K562 (cell line): ENCODE data around the gene ENTPD6. TPM values are rescaled to one million over a fixed set of nuclear protein-coding genes. Genes with fewer than 3 reads are reported as not detected.
A peak's percentile ranks its signal among the peaks of the same experiment; 100 is the strongest.

Source experiments
- ATF7 ChIP-seq: fragments of 450-650 bp; IDR thresholded peaks from 2 replicates; pipeline ENCODE4 v1.7.1; 2014; ENCODE audit warnings: mild to moderate bottlenecking, moderate library complexity
- CCNT2 ChIP-seq: IDR thresholded peaks from 2 replicates; pipeline ENCODE4 v1.6.1; 2011; ENCODE audit warnings: borderline replicate concordance, low read depth, mild to moderate bottlenecking, moderate library complexity, mixed read lengths, low read length; ENCODE audit not compliant: insufficient read length; ENCODE audit errors: extremely low read depth
- CREB1 ChIP-seq, 2 experiments: sonication (generic) in 1 of 2; formaldehyde crosslinking in 1 of 2; IDR thresholded peaks; 2 replicates each; pipeline versions ENCODE4 v1.6.1 to v1.8.0; 2012 to 2022; ENCODE audit warnings: inconsistent platforms in 1 of 2, mild to moderate bottlenecking in 1 of 2, missing genetic modification reagents in 1 of 2, moderate library complexity in 1 of 2
- HEY1 ChIP-seq: fragments of 250-450 bp; sonication (Bioruptor Pico); IDR thresholded peaks from 2 replicates; pipeline ENCODE4 v1.5.0; 2020; ENCODE audit warnings: mild to moderate bottlenecking, moderate library complexity, borderline replicate concordance
- HNRNPL ChIP-seq: fragments of 200-400 bp; formaldehyde crosslinking; IDR thresholded peaks from 2 replicates; pipeline ENCODE4 v1.6.1; 2017; ENCODE audit warnings: low read depth, mild to moderate bottlenecking, low read length
- HNRNPUL1 ChIP-seq: fragments of 200-400 bp; formaldehyde crosslinking; IDR thresholded peaks from 2 replicates; pipeline ENCODE4 v1.6.1; 2017; ENCODE audit warnings: low read length
- KAT8 ChIP-seq: fragments of 450-650 bp; IDR thresholded peaks from 2 replicates; pipeline ENCODE4 v1.6.1; 2016; ENCODE audit warnings: low read depth, mild to moderate bottlenecking
- KDM5B ChIP-seq: fragments of 200-600 bp; sonication (generic); IDR thresholded peaks from 2 replicates; pipeline ENCODE4 v1.6.1; 2012; ENCODE audit warnings: low read depth, mild to moderate bottlenecking, moderate library complexity, low read length, control low read depth, inconsistent platforms; ENCODE audit not compliant: insufficient replicate concordance
- KLF1 ChIP-seq: fragments of 450-650 bp; IDR thresholded peaks from 2 replicates; pipeline ENCODE4 v1.6.1; 2016; ENCODE audit warnings: missing genetic modification characterization, missing compliant biosample characterization
- NCOA6 ChIP-seq: fragments of 450-650 bp; IDR thresholded peaks from 2 replicates; pipeline ENCODE4 v1.6.1; 2017; ENCODE audit warnings: mild to moderate bottlenecking
- NEUROD1 ChIP-seq: fragments of 150-350 bp; IDR thresholded peaks from 2 replicates; pipeline ENCODE4 v1.6.1; 2014; ENCODE audit warnings: borderline replicate concordance, low read length, low read depth; ENCODE audit not compliant: partially characterized antibody
- PCBP1 ChIP-seq: fragments of 200-400 bp; formaldehyde crosslinking; IDR thresholded peaks from 2 replicates; pipeline ENCODE4 v1.6.1; 2018; ENCODE audit warnings: mild to moderate bottlenecking, low read depth, low read length; ENCODE audit not compliant: poor library complexity, severe bottlenecking
- PHF20 ChIP-seq: fragments of 450-650 bp; IDR thresholded peaks from 2 replicates; pipeline ENCODE4 v1.6.1; 2018; ENCODE audit not compliant: partially characterized antibody
- POLR2B ChIP-seq: fragments of 450-650 bp; IDR thresholded peaks from 2 replicates; pipeline ENCODE4 v1.6.1; 2018; ENCODE audit warnings: low read depth; ENCODE audit not compliant: partially characterized antibody
- PPARD ChIP-seq: fragments of 250-450 bp; sonication (Bioruptor Pico); IDR thresholded peaks from 2 replicates; pipeline ENCODE4 v1.8.0; 2022; ENCODE audit warnings: inconsistent platforms, mild to moderate bottlenecking, moderate library complexity
- RBBP5 ChIP-seq: fragments of 200-600 bp; sonication (generic); IDR thresholded peaks from 2 replicates; pipeline ENCODE4 v1.6.1; 2012; ENCODE audit warnings: borderline replicate concordance, mild to moderate bottlenecking, low read length, control low read depth, inconsistent platforms; ENCODE audit not compliant: insufficient read depth, poor library complexity, severe bottlenecking
- STAT5B ChIP-seq: fragments of 250-450 bp; sonication (Bioruptor Pico); IDR thresholded peaks from 2 replicates; pipeline ENCODE4 v1.8.0; 2021; ENCODE audit warnings: mild to moderate bottlenecking, inconsistent platforms
- TCF7 ChIP-seq: sonication (generic); IDR thresholded peaks from 2 replicates; pipeline ENCODE4 v1.6.1; 2016; ENCODE audit warnings: antibody characterized with exemption, borderline replicate concordance
- ZC3H11A ChIP-seq: IDR thresholded peaks from 2 replicates; pipeline ENCODE4 v1.6.1; 2012; ENCODE audit warnings: low read depth, low read length, improper control_type of control experiment
- ZC3H4 ChIP-seq: sonication (generic); formaldehyde crosslinking; IDR thresholded peaks from 2 replicates; pipeline ENCODE4 v1.9.0; 2021; ENCODE audit warnings: missing genetic modification reagents, borderline replicate concordance
- ZNF146 ChIP-seq: IDR thresholded peaks from one replicate; pipeline ENCODE4 v1.6.1; 2018; ENCODE audit warnings: missing compliant biosample characterization; ENCODE audit not compliant: unreplicated experiment
- ZNF695 ChIP-seq: fragments of 450-650 bp; formaldehyde crosslinking; IDR thresholded peaks from 2 replicates; pipeline ENCODE4 v1.4.0; 2020; ENCODE audit warnings: mild to moderate bottlenecking, moderate library complexity
- ZNF780A ChIP-seq: fragments of 250-450 bp; sonication (Bioruptor Pico); IDR thresholded peaks from 2 replicates; pipeline ENCODE4 v1.5.0; 2021; ENCODE audit warnings: mild to moderate bottlenecking
- polyA plus RNA-seq, 8 experiments: library from polyadenylated mRNA; depleted of rRNA in 4 of 8; stranded (reverse) in 5 of 8; unstranded in 3 of 8; fragments of >200 nt; fragmentation: Nextera tagmentation in 2 of 8; fragmentation: Illumina TruSeq in 1 of 8; extraction: Ambion mirVana in 2 of 8; extraction: Trizol in 1 of 8; gene quantifications; 2 replicates each; pipeline versions ENCODE4 v1.2.1 to v1.2.3, GENCODE V29; 2011 to 2014; ENCODE audit warnings: inconsistent platforms in 1 of 8, missing spikeins in 1 of 8
- total RNA-seq, 7 experiments: library from RNA; depleted of rRNA in 6 of 7; stranded (reverse); fragments of >200 nt in 6 of 7; fragmentation: Illumina TruSeq in 2 of 7; extraction: Trizol in 2 of 7; gene quantifications; 2 replicates each; pipeline versions ENCODE4 v1.2.1 to v1.2.3, GENCODE V29; 2011 to 2021; ENCODE audit warnings: low replicate concordance in 1 of 7
- TF ChIP-seq, protein P1 (sequence below): fragments of 250-450 bp; sonication (Bioruptor Pico); IDR thresholded peaks from 2 replicates; pipeline ENCODE4 v1.8.0; 2022; ENCODE audit warnings: inconsistent platforms, mild to moderate bottlenecking, moderate library complexity, borderline replicate concordance
- TF ChIP-seq, protein P2 (sequence below): sonication (generic); formaldehyde crosslinking; IDR thresholded peaks from 2 replicates; pipeline ENCODE4 v1.8.1; 2023; ENCODE audit warnings: mild to moderate bottlenecking, missing genetic modification reagents
- TF ChIP-seq, protein P3 (sequence below): fragments of 250-450 bp; sonication (Bioruptor Pico); IDR thresholded peaks from 2 replicates; pipeline ENCODE4 v1.5.1; 2021; ENCODE audit warnings: mild to moderate bottlenecking

ENTPD6 gene
- total and polyA plus RNA-seq, 9 of the 15 experiments (the other 6 are each of a cell fraction or from before 2014, with no cell fraction given), result 0.82 to 36.8 (median 22.4) TPM

DNA sequence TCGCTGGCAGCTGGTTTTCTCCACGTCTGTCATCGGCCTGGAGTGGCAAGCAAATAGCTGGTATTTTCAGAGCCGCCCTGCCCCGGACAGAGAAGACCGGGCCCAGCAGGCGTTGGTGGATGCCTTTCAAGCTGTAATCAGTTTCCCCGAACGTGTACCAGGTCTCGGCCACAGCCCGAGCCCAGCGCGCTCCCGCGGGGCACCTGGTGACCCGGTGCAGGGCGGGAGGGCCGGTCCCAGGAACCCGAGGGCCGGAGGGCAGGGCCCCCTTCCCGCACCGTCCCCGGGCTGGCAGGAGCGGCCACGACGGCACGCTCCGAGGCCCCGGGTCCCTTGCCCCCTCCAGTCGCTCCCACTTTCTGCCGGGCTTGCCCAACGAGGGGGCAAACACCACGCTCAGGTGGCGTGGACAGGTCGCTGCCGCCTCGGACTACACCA lies 52.0 kb downstream of the ENTPD6 start (continued):
- TF ChIP-seq, protein P1, sequence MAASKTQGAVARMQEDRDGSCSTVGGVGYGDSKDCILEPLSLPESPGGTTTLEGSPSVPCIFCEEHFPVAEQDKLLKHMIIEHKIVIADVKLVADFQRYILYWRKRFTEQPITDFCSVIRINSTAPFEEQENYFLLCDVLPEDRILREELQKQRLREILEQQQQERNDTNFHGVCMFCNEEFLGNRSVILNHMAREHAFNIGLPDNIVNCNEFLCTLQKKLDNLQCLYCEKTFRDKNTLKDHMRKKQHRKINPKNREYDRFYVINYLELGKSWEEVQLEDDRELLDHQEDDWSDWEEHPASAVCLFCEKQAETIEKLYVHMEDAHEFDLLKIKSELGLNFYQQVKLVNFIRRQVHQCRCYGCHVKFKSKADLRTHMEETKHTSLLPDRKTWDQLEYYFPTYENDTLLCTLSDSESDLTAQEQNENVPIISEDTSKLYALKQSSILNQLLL (CRISPR knock-in tag), result no peak
- no peak for TF ChIP-seq ZNF695 (CRISPR knock-in tag)
- peak; percentile 71; the same call in 1 of the 2 replicates for TF ChIP-seq ZC3H4 (CRISPR knock-in tag)
- TF ChIP-seq ZNF780A (CRISPR knock-in tag), result no peak
- TF ChIP-seq KDM5B, result peak; percentile 44
- TF ChIP-seq ZC3H11A, result no peak
- no peak for TF ChIP-seq HNRNPUL1
- TF ChIP-seq HEY1 (CRISPR knock-in tag), result no peak
- TF ChIP-seq KLF1 (tag), result no peak
- TF ChIP-seq RBBP5, result no peak
- no peak for TF ChIP-seq TCF7
- TF ChIP-seq CREB1 (IDR thresholded peaks at IDR 0.05), result no peak
- TF ChIP-seq CREB1 (CRISPR knock-in tag; IDR thresholded peaks at IDR 0.05), result no peak; the same call in 1 of the 2 replicates
- no peak for TF ChIP-seq NCOA6
- no peak for TF ChIP-seq PPARD (CRISPR knock-in tag)
- TF ChIP-seq POLR2B, result peak; percentile 14
- TF ChIP-seq HNRNPL, result peak; percentile 8; the same call in 1 of the 2 replicates
- TF ChIP-seq PHF20, result no peak
- TF ChIP-seq, protein P2, sequence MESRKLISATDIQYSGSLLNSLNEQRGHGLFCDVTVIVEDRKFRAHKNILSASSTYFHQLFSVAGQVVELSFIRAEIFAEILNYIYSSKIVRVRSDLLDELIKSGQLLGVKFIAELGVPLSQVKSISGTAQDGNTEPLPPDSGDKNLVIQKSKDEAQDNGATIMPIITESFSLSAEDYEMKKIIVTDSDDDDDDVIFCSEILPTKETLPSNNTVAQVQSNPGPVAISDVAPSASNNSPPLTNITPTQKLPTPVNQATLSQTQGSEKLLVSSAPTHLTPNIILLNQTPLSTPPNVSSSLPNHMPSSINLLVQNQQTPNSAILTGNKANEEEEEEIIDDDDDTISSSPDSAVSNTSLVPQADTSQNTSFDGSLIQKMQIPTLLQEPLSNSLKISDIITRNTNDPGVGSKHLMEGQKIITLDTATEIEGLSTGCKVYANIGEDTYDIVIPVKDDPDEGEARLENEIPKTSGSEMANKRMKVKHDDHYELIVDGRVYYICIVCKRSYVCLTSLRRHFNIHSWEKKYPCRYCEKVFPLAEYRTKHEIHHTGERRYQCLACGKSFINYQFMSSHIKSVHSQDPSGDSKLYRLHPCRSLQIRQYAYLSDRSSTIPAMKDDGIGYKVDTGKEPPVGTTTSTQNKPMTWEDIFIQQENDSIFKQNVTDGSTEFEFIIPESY, result no peak
- TF ChIP-seq ATF7, result no peak
- no peak for TF ChIP-seq CCNT2
- TF ChIP-seq PCBP1, result no peak
- TF ChIP-seq NEUROD1, result no peak
- no peak for TF ChIP-seq KAT8
- no peak for TF ChIP-seq ZNF146 (CRISPR knock-in tag)
- TF ChIP-seq STAT5B (CRISPR knock-in tag), result no peak
- TF ChIP-seq, protein P3, sequence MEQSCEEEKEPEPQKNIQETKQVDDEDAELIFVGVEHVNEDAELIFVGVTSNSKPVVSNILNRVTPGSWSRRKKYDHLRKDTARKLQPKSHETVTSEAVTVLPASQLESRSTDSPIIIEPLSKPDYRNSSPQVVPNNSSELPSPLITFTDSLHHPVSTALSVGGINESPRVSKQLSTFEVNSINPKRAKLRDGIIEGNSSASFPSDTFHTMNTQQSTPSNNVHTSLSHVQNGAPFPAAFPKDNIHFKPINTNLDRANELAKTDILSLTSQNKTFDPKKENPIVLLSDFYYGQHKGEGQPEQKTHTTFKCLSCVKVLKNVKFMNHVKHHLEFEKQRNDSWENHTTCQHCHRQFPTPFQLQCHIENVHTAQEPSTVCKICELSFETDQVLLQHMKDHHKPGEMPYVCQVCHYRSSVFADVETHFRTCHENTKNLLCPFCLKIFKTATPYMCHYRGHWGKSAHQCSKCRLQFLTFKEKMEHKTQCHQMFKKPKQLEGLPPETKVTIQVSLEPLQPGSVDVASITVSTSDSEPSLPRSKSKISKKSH, result no peak
